Thyroid gland (tissue), 4 donors: ENCODE measurements around the gene JPH4.

Experiments
- POLR2A ChIP-seq, 2 donors: fragments of 450-650 bp; IDR thresholded peaks; one replicate each; pipeline ENCODE4 v1.6.1; 2017; ENCODE audit warnings: antibody characterized with exemption in 2 of 2, mild to moderate bottlenecking in 2 of 2, moderate library complexity in 1 of 2
- TF ChIP-seq, protein P1 (sequence below), 6 experiments: fragments of 200-600 bp in 3 of 6; fragments of 450-650 bp in 3 of 6; sonication (generic) in 3 of 6; IDR thresholded peaks; one replicate each; pipeline ENCODE4 v1.5.1; 2016 to 2019; ENCODE audit warnings: antibody characterized with exemption in 6 of 6, mild to moderate bottlenecking in 2 of 6, inconsistent platforms in 1 of 6, moderate library complexity in 1 of 6

DNA sequence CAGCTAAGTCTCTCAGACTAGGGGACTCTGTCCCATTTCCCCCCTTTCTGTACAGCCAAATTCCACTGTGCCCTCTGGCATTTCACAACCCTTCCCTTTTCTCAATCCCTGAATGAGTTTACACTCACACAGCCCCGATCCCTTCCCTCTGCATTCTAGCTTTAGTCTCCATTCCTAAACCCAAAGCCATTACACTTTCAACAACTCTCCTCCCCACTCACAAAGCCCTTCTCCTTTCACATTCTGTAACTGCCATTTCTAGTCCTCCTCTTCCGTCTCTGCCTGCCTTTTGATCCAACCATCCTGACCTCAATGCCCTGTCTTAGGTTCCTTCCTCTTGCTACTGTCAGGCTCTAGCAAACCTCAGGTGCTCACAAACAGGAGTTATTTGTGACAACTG is 30.7 kb downstream of the JPH4 start:
- TF ChIP-seq, protein P1, sequence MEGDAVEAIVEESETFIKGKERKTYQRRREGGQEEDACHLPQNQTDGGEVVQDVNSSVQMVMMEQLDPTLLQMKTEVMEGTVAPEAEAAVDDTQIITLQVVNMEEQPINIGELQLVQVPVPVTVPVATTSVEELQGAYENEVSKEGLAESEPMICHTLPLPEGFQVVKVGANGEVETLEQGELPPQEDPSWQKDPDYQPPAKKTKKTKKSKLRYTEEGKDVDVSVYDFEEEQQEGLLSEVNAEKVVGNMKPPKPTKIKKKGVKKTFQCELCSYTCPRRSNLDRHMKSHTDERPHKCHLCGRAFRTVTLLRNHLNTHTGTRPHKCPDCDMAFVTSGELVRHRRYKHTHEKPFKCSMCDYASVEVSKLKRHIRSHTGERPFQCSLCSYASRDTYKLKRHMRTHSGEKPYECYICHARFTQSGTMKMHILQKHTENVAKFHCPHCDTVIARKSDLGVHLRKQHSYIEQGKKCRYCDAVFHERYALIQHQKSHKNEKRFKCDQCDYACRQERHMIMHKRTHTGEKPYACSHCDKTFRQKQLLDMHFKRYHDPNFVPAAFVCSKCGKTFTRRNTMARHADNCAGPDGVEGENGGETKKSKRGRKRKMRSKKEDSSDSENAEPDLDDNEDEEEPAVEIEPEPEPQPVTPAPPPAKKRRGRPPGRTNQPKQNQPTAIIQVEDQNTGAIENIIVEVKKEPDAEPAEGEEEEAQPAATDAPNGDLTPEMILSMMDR (IDR thresholded peaks at IDR 0.05), result no peak
- TF ChIP-seq POLR2A (IDR thresholded peaks at IDR 0.05), result no peak
